KMS-11 (cell line): ENCODE measurements around the gene RSPH10B2.
A peak's percentile ranks its signal among the peaks of the same experiment; 100 is the strongest.
"Not testable (repeated sequence)": the region's sequence is repeated elsewhere in the genome, so short reads cannot be mapped to it uniquely, and the experiment has no call there.

ENCODE experiments used
- H2AFZ ChIP-seq: fragments of 200-600 bp; sonication (generic); 2 replicates; pipeline ENCODE4 v1.6.1; 2016; ENCODE audit warnings: antibody characterized with exemption, mixed run types, low read depth
- H3K27ac ChIP-seq: fragments of 200-600 bp; sonication (generic); 2 replicates; pipeline ENCODE4 v1.6.1; 2016; ENCODE audit warnings: mild to moderate bottlenecking, mixed run types
- H3K27me3 ChIP-seq: fragments of 200-600 bp; sonication (generic); 2 replicates; pipeline ENCODE4 v1.6.1; 2017; ENCODE audit warnings: mild to moderate bottlenecking, low read depth, mixed run types, moderate library complexity; ENCODE audit not compliant: insufficient read depth
- H3K36me3 ChIP-seq: fragments of 200-600 bp; sonication (generic); 2 replicates; pipeline ENCODE4 v1.6.1; 2017; ENCODE audit warnings: mild to moderate bottlenecking, mixed run types; ENCODE audit not compliant: insufficient read depth
- H3K4me1 ChIP-seq: fragments of 200-600 bp; sonication (generic); 2 replicates; pipeline ENCODE4 v1.6.1; 2016; ENCODE audit warnings: mild to moderate bottlenecking, low read depth, mixed run types; ENCODE audit not compliant: poor library complexity, severe bottlenecking
- H3K4me2 ChIP-seq: fragments of 200-600 bp; sonication (generic); 2 replicates; pipeline ENCODE4 v1.7.0; 2016; ENCODE audit warnings: mild to moderate bottlenecking, mixed run types
- H3K4me3 ChIP-seq: fragments of 200-600 bp; sonication (generic); IDR thresholded peaks from 2 replicates; pipeline ENCODE4 v1.6.1; 2017; ENCODE audit warnings: low read depth, low read length, mixed read lengths; ENCODE audit not compliant: insufficient read depth
- H3K79me2 ChIP-seq: fragments of 200-600 bp; sonication (generic); 2 replicates; pipeline ENCODE4 v1.6.1; 2016; ENCODE audit warnings: low read depth, mixed run types; ENCODE audit not compliant: insufficient read depth
- H3K9ac ChIP-seq: fragments of 200-600 bp; sonication (generic); 2 replicates; pipeline ENCODE4 v1.6.1; 2016; ENCODE audit warnings: mild to moderate bottlenecking, mixed run types
- H4K20me1 ChIP-seq: fragments of 200-600 bp; sonication (generic); 2 replicates; pipeline ENCODE4 v1.6.1; 2016; ENCODE audit warnings: mild to moderate bottlenecking, mixed run types; ENCODE audit not compliant: insufficient read depth
- TF ChIP-seq, protein P1 (sequence below): fragments of 200-600 bp; sonication (generic); conservative IDR thresholded peaks from 2 replicates; pipeline ENCODE4 v1.6.1; 2017; ENCODE audit warnings: low read depth, mild to moderate bottlenecking, antibody characterized with exemption, low read length, moderate library complexity, mixed read lengths

RSPH10B2 gene

DNA sequence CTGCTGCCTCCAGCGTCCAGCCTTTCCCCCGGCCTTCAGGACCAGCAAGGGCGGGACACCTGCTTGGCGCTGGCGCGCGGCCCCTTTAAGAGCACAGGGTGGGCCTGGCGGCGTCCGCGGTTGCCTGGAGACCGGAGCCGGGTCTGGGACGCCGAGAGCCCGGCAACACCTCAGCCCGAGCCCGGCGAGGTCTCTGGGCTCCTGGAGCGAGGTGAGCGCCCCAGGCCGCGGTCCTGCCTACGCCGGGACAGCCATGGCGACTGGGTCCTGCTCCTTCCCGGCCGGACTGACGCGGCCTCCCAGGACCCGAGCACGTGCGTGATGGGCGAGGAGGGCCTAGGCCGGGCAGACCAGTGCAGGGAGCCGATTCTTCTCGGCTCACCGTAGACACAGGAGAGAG lies at the start of gene RSPH10B2:
RSPH10B2 (plus strand) TSS at position 140 of the 400 bp plus-strand sequence. CDS start 3,575 bp downstream, outside the sequence.
- H3K36me3 ChIP-seq, H3K4me1 ChIP-seq, H3K9ac ChIP-seq, H3K79me2 ChIP-seq, H3K4me2 ChIP-seq, H3K27ac ChIP-seq, H4K20me1 ChIP-seq, H3K27me3 ChIP-seq, H2AFZ ChIP-seq, H3K4me3 ChIP-seq: not testable (repeated sequence)

DNA sequence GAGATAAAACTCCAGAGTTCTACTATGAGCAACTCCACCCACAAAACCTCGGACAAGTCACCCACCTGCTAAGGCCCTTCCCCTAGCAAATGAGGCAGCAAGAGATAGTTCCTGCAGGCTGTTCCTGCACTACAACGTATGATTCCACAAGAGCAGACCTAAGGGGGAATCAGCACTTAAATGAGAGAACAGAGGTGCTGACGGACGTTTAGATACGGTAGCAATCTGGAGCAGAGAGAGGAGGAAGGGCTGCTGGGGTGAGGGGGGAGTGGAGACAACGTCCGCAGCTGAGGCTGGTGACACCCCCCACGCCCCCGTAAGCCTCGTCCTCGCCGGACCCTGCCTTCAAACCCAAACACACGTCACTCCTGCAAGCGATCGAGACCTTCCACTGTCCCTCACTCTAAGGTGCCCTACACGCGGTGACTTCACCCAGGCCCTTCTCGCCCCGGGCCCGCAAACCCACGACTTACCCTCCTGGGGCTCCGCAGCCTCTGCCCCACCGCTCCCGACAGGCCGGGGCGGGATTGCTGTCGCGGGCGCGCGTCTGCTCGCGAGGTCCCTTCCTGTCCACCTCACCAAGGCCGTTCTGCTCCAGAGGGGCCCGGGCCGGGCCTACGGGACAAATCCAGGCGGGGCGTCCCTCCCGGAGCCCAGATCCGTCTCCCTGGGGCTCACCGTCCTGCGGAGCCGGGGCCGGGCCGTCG lies 47.8 kb upstream of the RSPH10B2 start:
- Histone ChIP-seq H4K20me1 (no peaks in the 10 kb centered on the region), H3K9ac (peak overlapping the region; percentile 88), H3K4me3 (peak overlapping the region; percentile 41), H3K4me2 (peak overlapping the region; percentile 91), H3K27ac (peak overlapping the region; percentile 66), H2AFZ (peak overlapping the region; percentile 89), H3K4me1 (peaks cover 12% of the 10 kb centered on the region), H3K36me3 (peaks cover 19% of the 10 kb centered on the region; the same call in 1 of the 2 replicates), H3K79me2 (peaks cover 40% of the 10 kb centered on the region), H3K27me3 (no peaks in the 10 kb centered on the region)
- TF ChIP-seq, protein P1, sequence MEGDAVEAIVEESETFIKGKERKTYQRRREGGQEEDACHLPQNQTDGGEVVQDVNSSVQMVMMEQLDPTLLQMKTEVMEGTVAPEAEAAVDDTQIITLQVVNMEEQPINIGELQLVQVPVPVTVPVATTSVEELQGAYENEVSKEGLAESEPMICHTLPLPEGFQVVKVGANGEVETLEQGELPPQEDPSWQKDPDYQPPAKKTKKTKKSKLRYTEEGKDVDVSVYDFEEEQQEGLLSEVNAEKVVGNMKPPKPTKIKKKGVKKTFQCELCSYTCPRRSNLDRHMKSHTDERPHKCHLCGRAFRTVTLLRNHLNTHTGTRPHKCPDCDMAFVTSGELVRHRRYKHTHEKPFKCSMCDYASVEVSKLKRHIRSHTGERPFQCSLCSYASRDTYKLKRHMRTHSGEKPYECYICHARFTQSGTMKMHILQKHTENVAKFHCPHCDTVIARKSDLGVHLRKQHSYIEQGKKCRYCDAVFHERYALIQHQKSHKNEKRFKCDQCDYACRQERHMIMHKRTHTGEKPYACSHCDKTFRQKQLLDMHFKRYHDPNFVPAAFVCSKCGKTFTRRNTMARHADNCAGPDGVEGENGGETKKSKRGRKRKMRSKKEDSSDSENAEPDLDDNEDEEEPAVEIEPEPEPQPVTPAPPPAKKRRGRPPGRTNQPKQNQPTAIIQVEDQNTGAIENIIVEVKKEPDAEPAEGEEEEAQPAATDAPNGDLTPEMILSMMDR, result no peak

DNA sequence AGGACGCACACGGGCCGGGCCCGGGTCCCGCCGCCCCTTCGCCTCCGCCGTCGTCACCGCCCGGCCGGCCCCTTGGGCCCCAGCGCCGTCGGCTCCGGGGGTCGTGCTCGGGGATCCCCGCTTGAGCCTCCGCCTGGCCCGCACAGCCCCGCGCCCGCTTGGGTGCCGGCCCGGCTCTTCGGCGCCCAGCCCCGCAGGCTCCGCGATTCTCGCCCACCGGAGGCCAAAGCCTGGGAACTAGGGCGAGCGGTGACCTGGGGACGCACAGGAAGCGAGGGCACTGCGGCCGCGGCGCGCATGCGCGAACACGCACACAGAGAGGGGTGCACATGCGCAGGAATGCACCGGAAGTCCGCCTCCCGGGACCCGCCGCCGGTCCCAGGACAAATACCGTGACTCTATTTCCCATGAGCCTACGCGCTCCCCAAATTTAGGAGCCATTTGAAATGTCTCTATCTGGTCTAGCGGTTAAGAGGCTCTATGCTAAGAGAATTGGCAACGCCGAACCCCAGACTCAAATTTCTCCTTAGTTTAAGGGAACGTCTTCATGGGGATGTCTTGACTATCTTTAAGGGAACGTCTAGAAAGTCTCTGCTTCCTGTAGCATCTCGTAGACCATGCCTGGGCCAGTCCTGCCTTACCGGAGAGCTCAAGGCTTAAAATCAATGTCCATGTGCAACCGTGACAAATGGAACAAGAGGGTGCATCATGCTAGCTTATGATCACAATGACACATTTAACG lies 47.1 kb upstream of the RSPH10B2 start, which contains the start of gene ZNF12:
ZNF12 (minus strand) TSS at position 282 of the 742 bp plus-strand sequence. CDS start 1,774 bp downstream, outside the sequence.
- peak within 1 kb of the TSS; percentile 91 for H3K4me2 ChIP-seq
- H3K4me3 ChIP-seq, result peak within 1 kb of the TSS; percentile 41
- H3K4me1 ChIP-seq, result peaks cover 12% of the 10 kb centered on the region
- H3K27ac ChIP-seq, result peak within 1 kb of the TSS; percentile 66
- TF ChIP-seq, protein P1, result no peak
- no peaks in the 10 kb centered on the region for H4K20me1 ChIP-seq
- H3K36me3 ChIP-seq, result peaks cover 19% of the 10 kb centered on the region; the same call in 1 of the 2 replicates
- H3K27me3 ChIP-seq, result no peaks in the 10 kb centered on the region
- H2AFZ ChIP-seq, result peak within 1 kb of the TSS; percentile 89
- peaks cover 37% of the 10 kb centered on the region for H3K79me2 ChIP-seq
- H3K9ac ChIP-seq, result peak within 1 kb of the TSS; percentile 88

DNA sequence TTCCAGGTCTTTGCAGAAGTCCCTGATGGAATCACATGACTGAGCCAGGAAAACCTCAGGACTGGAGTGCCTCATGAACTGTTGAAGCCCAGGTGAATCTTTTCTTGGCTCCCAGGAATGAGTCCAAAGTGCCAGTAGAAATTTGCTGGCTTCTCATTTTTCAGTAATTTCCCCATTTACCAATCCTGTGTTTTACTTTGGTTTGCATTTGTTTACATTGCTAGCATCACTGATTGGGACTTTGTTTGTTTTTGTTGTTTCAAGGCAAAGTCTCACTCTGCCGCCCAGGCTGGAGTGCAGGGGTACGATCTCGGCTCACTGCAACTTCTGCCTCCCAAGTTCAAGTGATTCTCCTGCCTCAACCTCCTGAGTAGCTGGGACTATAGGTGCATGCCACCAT lies 45.6 kb upstream of the RSPH10B2 start:
- TF ChIP-seq, protein P1, result no peak
- H3K4me2 ChIP-seq, result no peak overlapping the region
- peaks cover 32% of the 10 kb centered on the region for H3K79me2 ChIP-seq
- no peak overlapping the region for H3K9ac ChIP-seq
- H2AFZ ChIP-seq, result no peak overlapping the region
- H3K4me1 ChIP-seq, result peaks cover 12% of the 10 kb centered on the region
- no peaks in the 10 kb centered on the region for H4K20me1 ChIP-seq
- H3K36me3 ChIP-seq, result peaks cover 15% of the 10 kb centered on the region; the same call in 1 of the 2 replicates
- H3K27ac ChIP-seq, result no peak overlapping the region
- no peak overlapping the region for H3K4me3 ChIP-seq
- H3K27me3 ChIP-seq, result no peaks in the 10 kb centered on the region
